NCI-H1105 treated with DMSO at 0.1 percent for 48 hours (cell line): Measurements from ENCODE around the gene CCL7.
"Not testable (repeated sequence)": the region's sequence is repeated elsewhere in the genome, so short reads cannot be mapped to it uniquely, and the experiment has no call there.

ENCODE experiments used
- DNase-seq: peaks from one replicate; lab custom pipeline; 2025; lab: John Stamatoyannopoulos, UW

The CCL7 gene

GRCh38 chr17:34269969-34270368, at the start of gene CCL7:
TSS of gene CCL7 (plus strand) at chr17:34270221. CDS start at chr17:34270291, 70 bp downstream.
- no peak for DNase-seq

GRCh38 chr17:34220752-34221395, 49.1 kb upstream of the CCL7 start:
- DNase-seq = no peak

GRCh38 chr17:34221411-34221810, 48.6 kb upstream of the CCL7 start:
- no peak for DNase-seq

GRCh38 chr17:34222722-34223497, 47.1 kb upstream of the CCL7 start:
- DNase-seq = no peak

- DNase-seq = no peak
Observed at GRCh38 chr17:34225046-34225445, 45.0 kb upstream of the CCL7 start.

GRCh38 chr17:34226011-34226743, 43.8 kb upstream of the CCL7 start:
- no peak for DNase-seq

- DNase-seq = no peak
Observed at GRCh38 chr17:34226744-34227034, 43.3 kb upstream of the CCL7 start.

- DNase-seq = not testable (repeated sequence)
Observed at GRCh38 chr17:34227293-34227692, 42.7 kb upstream of the CCL7 start.

- DNase-seq = no peak
Observed at GRCh38 chr17:34227707-34228106, 42.3 kb upstream of the CCL7 start.

GRCh38 chr17:34228781-34229180, 41.2 kb upstream of the CCL7 start:
- DNase-seq = no peak

GRCh38 chr17:34230342-34230741, 39.7 kb upstream of the CCL7 start:
- no peak for DNase-seq

GRCh38 chr17:34234616-34235015, 35.4 kb upstream of the CCL7 start:
- DNase-seq = no peak

GRCh38 chr17:34235389-34236028, 34.5 kb upstream of the CCL7 start:
- no peak for DNase-seq

- no peak for DNase-seq
Observed at GRCh38 chr17:34236281-34236892, 33.6 kb upstream of the CCL7 start.

GRCh38 chr17:34237458-34237857, 32.6 kb upstream of the CCL7 start:
- DNase-seq = no peak

- no peak for DNase-seq
Observed at GRCh38 chr17:34241062-34241461, 29.0 kb upstream of the CCL7 start.

GRCh38 chr17:34242587-34243363, 27.2 kb upstream of the CCL7 start:
- DNase-seq = no peak

GRCh38 chr17:34243364-34244320, 26.4 kb upstream of the CCL7 start:
- no peak for DNase-seq

GRCh38 chr17:34245351-34245905, 24.6 kb upstream of the CCL7 start:
- no peak for DNase-seq

- DNase-seq = no peak
Observed at GRCh38 chr17:34246446-34246845, 23.6 kb upstream of the CCL7 start.
